GM21390 (cell line): ENCODE data around the gene NRDC.
"Not testable (repeated sequence)": the region's sequence is repeated elsewhere in the genome, so short reads cannot be mapped to it uniquely, and the experiment has no call there.

ENCODE experiments used
- ATAC-seq: cut with Tn5 transposase; IDR thresholded peaks from one replicate; pipeline ENCODE4 v1.9.1; 2021; ENCODE audit not compliant: unreplicated experiment

NRDC gene

GRCh38 chr1:51878616-51879336 is at the start of gene NRDC:
NRDC (minus strand) TSS chr1:51878727; CDS start chr1:51878615, 112 bp downstream.
- peak; percentile 95 for ATAC-seq

DNA sequence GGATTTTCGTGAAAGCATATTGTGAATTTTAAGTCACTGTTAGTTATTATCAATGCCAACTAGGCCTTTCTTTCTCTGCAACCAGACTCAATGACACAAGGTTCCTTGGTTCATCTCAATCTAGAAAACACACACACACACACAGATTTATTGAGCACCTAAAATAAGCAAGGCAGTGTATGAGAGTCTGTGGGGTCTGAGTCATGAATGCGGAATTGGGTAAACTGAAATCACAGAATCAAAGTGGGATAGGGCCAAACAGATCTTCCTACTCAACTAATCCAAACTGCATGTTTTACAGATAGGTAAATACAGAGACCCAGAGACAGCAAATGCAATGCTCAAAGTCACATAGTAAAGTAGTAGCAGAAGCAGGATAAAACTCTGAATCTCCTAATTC is 48.5 kb upstream of the NRDC start:
- ATAC-seq = no peak

- no peak for ATAC-seq
Observed at GRCh38 chr1:51926171-51926812, 47.8 kb upstream of the NRDC start.

- ATAC-seq = no peak
Observed at GRCh38 chr1:51924455-51924854, 45.9 kb upstream of the NRDC start.

DNA sequence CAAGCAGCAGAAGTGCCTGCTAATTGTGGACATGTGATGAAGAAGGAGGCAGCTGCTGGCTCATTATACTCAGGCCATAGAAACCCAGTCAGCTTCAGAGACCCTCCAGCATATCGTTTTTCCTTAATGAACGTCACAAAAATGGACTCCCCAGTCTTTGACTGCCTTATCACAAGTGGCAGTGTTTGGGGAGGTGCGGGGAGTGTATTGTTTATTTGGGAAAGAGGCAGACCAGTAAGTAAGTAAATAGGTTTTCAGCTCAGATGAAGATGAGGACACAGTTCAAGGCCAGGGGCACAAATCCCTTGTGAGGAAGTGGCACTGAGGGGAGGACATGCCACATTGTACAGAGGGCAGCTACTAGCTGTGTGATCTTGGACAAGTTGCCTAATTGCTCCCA is 43.5 kb upstream of the NRDC start:
- no peak for ATAC-seq

GRCh38 chr1:51920130-51920529 is 41.6 kb upstream of the NRDC start:
- no peak for ATAC-seq

DNA sequence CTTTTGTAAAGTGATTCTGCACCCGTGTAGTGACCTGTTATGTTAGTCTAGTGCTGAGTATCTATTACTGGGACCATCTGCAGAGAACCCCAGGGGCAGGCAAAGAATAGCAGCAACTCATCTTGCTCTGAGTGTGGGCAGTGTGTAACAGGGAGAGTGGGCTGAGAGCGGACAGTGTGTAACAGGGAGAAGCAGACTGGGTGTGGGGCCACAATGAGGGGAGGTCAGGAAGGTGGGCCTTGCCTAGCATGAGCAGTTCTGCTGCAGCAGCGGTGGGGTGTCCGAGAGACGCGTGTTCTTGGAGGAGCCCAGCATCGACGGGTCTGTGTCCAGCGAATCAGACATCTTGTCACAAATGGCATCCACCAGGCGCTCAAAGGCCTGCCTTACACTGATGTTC is 41.2 kb upstream of the NRDC start:
- ATAC-seq = no peak

DNA sequence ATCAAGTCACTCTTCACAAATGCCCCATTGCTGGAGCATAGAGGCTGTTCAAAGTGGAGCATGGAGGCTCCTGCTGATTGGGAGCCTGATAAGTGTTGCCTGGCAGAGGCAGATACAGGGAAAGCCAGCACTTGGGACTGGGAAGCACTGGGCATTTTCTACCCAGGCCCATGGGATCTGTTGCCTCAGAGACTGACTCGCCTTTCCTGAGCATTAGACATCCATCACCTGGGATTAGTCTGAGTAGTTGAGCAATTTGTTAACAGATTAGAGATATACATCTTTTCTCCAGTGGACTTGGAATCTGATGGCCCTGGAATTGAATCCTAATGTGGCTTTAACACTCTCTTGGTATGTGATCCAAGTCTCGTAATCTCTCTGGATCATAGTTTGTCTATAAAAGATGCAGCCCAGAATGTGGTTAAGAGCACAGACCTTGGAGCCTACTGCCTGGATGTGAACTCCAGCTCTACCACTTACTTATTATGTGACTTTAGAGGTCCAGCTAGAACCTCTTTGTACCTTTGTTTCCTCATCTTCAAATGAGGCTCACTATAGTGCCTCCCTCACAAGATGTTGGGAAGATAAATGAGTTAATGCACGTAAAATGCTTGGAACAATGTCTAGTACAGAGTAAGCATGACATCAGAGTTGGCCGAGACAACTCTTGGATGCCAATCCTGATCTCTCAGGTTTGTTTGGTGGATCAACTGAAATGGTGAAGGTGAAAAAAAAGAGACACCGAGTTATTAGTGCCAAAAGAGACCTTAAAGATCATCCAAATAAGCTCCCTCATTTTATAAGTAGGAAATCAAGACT is 38.3 kb upstream of the NRDC start:
- no peak for ATAC-seq

- no peak for ATAC-seq
Observed at GRCh38 chr1:51915951-51916350, 37.4 kb upstream of the NRDC start.

DNA sequence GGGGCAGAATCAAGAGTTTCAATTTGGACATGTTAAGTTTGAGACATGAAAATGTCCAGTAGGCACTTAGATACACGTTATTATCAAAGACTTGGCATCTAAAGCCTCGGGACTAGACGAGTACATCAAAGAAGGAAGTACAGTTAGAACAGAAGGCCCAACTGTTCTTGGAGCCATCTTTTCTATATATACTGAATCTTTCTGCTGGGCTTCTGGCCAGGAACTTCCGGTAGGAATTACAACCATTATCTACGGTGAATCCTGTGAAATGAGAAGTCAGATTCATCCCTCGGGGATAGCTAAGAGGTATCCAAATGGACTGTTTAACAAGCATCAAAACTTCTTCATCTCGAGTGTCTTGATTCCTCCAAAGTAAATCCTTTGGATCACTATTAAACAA is 34.4 kb upstream of the NRDC start:
- ATAC-seq = no peak

DNA sequence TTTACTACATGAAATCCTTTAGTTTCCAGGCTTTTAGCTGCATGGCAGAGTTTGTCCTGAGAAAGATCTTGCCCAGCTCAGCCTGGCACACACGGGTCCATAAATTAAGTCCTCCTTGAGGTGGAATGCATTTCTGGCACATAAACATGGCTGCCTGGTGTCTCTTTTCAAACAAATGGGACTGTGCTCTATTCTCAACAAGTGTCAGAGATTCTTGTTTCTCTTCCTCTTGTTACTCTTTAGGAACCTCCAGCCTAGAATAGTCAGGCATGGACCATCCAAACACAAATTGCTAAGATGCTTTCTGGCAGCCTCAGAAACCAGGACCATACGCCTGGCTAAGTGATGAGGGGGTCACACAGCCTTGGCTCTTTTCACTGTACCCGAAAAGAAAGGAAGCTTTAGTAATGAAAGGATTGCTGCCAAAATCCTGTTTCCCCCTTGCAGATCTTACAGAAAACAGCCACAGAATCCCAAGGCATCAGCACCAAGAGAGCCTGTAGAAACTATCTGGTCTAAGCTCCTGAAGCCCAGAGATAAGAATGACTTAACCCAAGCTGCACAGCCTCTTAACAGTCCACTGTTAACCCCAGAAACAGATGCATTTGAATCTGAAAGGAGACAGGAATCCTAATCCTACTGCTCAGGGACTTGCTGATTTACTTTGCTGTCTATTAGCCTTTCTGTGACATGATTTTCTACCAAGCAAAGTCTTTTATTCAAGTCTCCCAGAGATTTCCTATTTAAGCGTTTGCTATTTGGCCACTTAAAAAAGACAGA is 31.9 kb upstream of the NRDC start:
- no peak for ATAC-seq

DNA sequence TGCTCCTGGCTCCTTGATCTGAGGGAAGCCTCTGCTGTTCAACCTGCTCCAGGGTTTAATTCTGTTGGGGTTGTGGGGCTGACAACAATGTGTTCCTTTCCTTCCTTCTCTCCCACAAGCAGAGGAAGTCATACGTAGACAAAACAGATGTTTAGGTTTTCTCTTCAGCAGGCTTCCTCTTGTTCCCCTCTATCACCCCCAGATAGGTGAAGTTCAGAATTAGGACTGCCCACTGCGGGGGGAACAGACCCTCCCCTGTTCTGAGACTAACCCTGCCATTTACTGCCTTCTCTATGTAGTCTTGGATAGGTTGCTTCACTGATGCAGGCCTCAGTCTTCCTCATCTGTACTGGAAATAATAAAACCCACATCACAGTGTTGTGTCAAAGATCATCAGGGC is 30.0 kb upstream of the NRDC start:
- ATAC-seq = no peak

- ATAC-seq = no peak
Observed at GRCh38 chr1:51907079-51907702, 28.7 kb upstream of the NRDC start.

- no peak for ATAC-seq
Observed at GRCh38 chr1:51906306-51907078, 28.0 kb upstream of the NRDC start.

DNA sequence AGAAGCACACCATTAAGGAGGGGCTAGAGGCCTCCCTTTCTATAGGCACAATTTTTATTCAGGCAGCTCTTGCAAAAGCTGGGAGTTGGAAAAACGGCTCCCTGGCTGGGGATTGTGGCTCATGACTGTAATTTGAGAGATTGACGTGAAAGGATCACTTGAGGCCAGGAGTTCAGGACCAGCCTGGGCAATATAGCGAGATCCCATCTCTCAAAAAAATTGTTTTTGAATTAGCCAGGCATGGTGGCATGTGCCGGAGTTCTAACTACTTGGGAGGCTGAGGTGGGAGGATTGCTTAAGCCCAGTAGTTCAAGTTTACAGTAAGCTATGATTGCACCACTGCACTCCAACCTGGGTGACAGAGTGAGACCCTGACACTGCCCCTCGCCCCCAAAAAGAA is 23.9 kb upstream of the NRDC start:
- no peak for ATAC-seq

GRCh38 chr1:51901151-51901550 is 22.6 kb upstream of the NRDC start:
- no peak for ATAC-seq

DNA sequence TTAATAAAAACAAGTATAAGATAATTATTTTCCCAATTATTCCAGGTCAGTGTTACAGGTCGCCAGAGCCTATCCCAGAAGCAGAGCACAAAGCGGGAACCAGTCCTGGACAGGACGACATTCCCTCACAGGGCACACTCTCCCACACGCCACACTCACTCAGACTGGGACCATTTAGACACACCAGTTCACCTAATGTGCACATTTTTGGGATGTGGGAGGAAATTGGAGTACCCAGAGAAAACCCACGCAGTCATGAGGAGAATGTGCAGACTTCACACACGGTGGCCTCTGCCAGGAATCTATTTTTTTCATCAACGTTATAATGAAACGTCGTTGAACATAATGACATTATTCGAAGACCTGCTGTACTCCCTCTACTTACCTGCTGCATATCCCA is 20.5 kb upstream of the NRDC start:
- no peak for ATAC-seq

DNA sequence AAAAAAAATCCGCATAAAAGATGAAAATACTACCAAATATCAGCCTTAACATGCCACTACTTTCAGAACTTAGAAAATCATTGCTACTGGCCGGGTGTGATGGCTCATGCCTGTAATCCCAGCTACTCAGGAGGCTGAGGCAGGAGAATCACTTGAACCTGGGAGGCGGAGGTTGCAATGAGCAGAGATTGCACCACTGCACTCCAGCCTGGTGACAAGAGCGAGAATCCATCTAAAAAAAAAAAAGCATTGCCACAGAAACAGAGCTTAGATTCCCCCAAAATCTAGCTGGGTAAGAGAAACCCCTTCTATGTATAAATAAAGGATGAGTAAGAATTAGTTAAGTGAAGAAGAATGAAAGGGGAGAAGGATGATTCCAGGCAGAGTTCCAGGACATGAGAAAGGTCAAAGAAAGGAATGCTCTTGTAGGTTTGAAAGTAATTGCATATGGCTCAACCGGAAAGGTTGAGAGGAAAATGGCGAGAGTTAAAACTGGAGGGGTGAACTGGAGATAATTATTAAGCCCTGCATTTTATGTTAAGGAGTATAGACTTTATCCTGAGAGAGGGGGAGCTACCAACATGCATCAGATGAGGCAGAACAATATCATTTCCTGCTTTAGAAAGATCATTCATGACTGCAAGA is 19.7 kb upstream of the NRDC start:
- no peak for ATAC-seq

DNA sequence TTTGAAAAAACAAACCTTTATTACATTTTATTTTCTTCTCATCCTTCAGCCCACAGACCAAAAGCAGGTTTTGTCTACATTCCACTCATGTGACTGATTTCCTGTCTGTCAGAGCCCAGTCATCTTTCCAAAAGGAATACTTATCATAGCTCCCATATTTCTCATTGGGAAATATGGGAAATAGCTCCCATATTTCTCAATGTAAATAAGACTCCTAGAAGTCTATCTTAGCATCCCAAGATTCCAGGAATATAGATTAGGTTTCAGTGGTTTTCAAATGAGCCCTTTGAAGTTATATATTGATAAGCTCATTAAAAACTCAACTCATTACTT is 19.1 kb upstream of the NRDC start:
- ATAC-seq = no peak

- not testable (repeated sequence) for ATAC-seq
Observed at GRCh38 chr1:51894748-51895147, 16.2 kb upstream of the NRDC start.
